Endothelial cell (in vitro differentiated cells): ENCODE measurements around the gene NLK. TPM values are rescaled to one million over a fixed set of nuclear protein-coding genes. Genes with fewer than 3 reads are reported as not detected.
"Not testable (repeated sequence)": the region's sequence is repeated elsewhere in the genome, so short reads cannot be mapped to it uniquely, and the experiment has no call there.

Source experiments
- DNase-seq: peaks from one replicate; pipeline ENCODE4 v3.0.0; 2021; ENCODE audit warnings: low spot score
- H3K27ac Mint-ChIP-seq: one replicate; pipeline ENCODE4 v1.8.0; 2021; ENCODE audit warnings: mixed read lengths, inconsistent platforms; ENCODE audit not compliant: unreplicated experiment
- H3K27me3 Mint-ChIP-seq: one replicate; pipeline ENCODE4 v1.8.0; 2021; ENCODE audit warnings: mild to moderate bottlenecking, moderate library complexity, mixed read lengths, inconsistent platforms; ENCODE audit not compliant: unreplicated experiment
- H3K36me3 Mint-ChIP-seq: one replicate; pipeline ENCODE4 v1.8.0; 2021; ENCODE audit warnings: mild to moderate bottlenecking, low read depth, mixed read lengths, inconsistent platforms; ENCODE audit not compliant: unreplicated experiment
- H3K4me1 Mint-ChIP-seq: one replicate; pipeline ENCODE4 v1.8.0; 2021; ENCODE audit warnings: mild to moderate bottlenecking, mixed read lengths, inconsistent platforms; ENCODE audit not compliant: unreplicated experiment
- H3K4me3 Mint-ChIP-seq: one replicate; pipeline ENCODE4 v1.8.0; 2021; ENCODE audit warnings: mild to moderate bottlenecking, mixed read lengths, inconsistent platforms; ENCODE audit not compliant: unreplicated experiment
- H3K9me3 Mint-ChIP-seq: one replicate; pipeline ENCODE4 v1.8.0; 2021; ENCODE audit warnings: mixed read lengths, inconsistent platforms; ENCODE audit not compliant: unreplicated experiment
- total RNA-seq: library from RNA; stranded (reverse); fragmentation: NEBNext Ultra II Directional; extraction: Animal tissue kit (Norgen Biotek cat#: 25700); gene quantifications from one replicate; pipeline ENCODE4 v1.2.1, GENCODE V29; 2021; ENCODE audit not compliant: unreplicated experiment
- TF ChIP-seq, protein P1 (sequence below): fragments of 200-600 bp; sonication (generic); IDR thresholded peaks from one replicate; pipeline ENCODE4 v1.5.0; 2021; ENCODE audit warnings: antibody characterized with exemption; ENCODE audit not compliant: unreplicated experiment

The NLK gene
- total RNA-seq, 1 donor from 2014 or later = 53.7 TPM

DNA sequence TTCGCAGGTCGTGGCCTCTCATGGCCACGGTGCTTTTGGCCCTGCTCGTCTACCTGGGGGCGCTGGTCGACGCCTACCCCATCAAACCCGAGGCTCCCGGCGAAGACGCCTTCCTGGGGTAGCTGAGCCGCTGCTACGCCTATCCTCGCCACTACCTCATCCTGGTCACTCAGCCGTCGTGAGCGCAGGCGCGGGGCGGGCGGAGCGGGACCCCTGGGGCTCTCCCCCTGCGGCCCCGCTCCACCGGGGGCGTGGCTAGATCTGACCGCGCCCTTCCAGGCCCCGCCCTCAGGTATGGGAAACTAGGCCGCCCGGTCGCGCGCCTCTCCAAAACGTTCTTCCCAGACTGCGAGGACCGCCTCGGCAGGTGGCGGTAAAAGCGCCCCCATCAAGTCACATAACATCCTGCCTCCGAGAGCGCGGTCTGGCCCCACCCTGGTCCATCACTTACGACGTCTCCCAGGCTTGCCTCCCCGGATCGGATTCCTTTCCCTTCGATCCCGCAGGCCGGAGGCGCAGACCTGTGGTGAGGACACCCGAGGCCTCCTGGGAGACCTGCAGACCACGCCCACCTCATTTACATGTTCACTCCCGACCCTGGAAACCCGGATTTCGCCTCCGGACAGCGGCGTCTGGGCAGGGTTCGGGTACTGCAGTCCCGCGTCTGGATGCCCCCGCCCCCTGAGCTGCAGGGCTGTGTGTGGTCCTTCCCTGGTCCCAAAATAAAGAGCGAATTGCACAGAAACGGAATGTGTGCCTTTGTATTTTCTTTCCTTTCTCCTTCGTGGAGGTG lies 185.0 kb downstream of the NLK start:
- Mint-ChIP-seq H3K27me3 (peaks cover 8% of the 10 kb centered on the region), H3K4me3 (peak overlapping the region; percentile 94), H3K4me1 (peaks cover 18% of the 10 kb centered on the region), H3K9me3 (no peaks in the 10 kb centered on the region), H3K36me3 (peaks cover 8% of the 10 kb centered on the region), H3K27ac (peak overlapping the region; percentile 74)
- TF ChIP-seq, protein P1, sequence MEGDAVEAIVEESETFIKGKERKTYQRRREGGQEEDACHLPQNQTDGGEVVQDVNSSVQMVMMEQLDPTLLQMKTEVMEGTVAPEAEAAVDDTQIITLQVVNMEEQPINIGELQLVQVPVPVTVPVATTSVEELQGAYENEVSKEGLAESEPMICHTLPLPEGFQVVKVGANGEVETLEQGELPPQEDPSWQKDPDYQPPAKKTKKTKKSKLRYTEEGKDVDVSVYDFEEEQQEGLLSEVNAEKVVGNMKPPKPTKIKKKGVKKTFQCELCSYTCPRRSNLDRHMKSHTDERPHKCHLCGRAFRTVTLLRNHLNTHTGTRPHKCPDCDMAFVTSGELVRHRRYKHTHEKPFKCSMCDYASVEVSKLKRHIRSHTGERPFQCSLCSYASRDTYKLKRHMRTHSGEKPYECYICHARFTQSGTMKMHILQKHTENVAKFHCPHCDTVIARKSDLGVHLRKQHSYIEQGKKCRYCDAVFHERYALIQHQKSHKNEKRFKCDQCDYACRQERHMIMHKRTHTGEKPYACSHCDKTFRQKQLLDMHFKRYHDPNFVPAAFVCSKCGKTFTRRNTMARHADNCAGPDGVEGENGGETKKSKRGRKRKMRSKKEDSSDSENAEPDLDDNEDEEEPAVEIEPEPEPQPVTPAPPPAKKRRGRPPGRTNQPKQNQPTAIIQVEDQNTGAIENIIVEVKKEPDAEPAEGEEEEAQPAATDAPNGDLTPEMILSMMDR = no peak
- peak; percentile 79 for DNase-seq

DNA sequence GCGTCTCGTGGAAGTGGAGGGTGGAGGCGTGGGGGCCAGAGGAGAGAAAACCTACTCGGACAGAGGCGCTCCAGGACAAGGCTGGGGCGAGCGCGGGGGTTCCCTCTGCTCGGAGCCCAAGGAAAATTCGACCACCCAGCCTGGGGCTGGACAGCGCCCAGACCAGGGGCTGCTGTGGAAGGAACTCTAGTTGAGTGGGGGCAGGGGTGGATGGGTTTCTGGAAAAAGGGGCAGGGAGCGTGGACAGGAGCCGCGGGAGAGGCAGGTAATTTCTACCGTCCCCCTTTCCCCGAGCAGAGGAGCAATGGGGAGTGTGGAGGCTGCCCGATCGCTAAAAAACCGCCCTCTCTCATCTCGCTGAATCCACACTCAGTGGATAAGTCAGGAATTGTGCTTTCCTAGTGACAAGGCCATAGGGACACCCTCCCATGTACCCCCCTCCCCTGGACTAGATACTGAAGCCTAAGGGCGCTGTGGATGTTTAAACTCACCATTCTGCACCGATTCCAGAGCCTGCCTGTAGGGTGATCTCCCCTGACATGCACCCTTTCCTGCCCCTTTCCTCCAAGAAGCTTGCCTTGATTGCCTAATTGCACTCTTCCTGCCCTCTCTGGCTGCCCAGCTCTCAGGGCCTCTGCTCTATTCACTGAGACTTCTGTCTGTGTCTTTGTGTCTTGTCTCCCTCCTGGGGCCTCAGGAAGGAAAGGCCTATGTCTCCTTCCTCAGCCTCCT lies 185.8 kb downstream of the NLK start:
- Mint-ChIP-seq H3K4me3 (peak overlapping the region; percentile 94), H3K27me3 (peaks cover 8% of the 10 kb centered on the region), H3K27ac (peak overlapping the region; percentile 84), H3K4me1 (peaks cover 18% of the 10 kb centered on the region), H3K9me3 (no peaks in the 10 kb centered on the region), H3K36me3 (peaks cover 5% of the 10 kb centered on the region)
- TF ChIP-seq, protein P1 = no peak
- DNase-seq = peak; percentile 27

GRCh38 chr17:28228986-28229729 lies 186.7 kb downstream of the NLK start:
- no peaks in the 10 kb centered on the region for H3K9me3 Mint-ChIP-seq
- no peak for DNase-seq
- TF ChIP-seq, protein P1 = no peak
- H3K27ac Mint-ChIP-seq = peak overlapping the region; percentile 32
- peaks cover 18% of the 10 kb centered on the region for H3K4me1 Mint-ChIP-seq
- H3K27me3 Mint-ChIP-seq = peaks cover 8% of the 10 kb centered on the region
- H3K4me3 Mint-ChIP-seq = peak overlapping the region; percentile 22
- H3K36me3 Mint-ChIP-seq = peaks cover 5% of the 10 kb centered on the region

- Mint-ChIP-seq H3K27me3 (peaks cover 8% of the 10 kb centered on the region), H3K27ac (no peak overlapping the region), H3K9me3 (no peaks in the 10 kb centered on the region), H3K36me3 (peaks cover 5% of the 10 kb centered on the region), H3K4me3 (no peak overlapping the region), H3K4me1 (peaks cover 18% of the 10 kb centered on the region)
- DNase-seq = no peak
- TF ChIP-seq, protein P1 = no peak
Measured at GRCh38 chr17:28230011-28230410, 187.5 kb downstream of the NLK start.

DNA sequence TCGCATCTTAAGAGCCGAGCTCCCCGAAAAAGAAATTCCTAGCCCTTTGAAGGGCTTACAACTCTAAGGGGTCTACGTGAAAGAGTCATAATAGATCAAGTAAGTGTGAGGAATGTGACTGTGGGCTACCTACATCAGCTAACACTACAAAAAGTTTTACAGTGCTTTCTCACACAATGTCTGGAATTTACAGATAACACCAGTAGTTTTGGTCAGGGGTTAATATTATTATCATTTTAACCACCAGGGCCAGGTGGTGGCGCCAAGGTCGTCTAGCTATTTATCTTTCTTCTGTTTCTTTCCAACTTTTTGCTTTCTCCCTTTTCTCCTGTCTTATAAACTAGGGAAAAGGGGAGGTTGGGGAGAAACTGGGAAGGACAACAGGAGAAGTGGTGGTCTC lies 188.1 kb downstream of the NLK start:
- H3K4me3 Mint-ChIP-seq, H3K36me3 Mint-ChIP-seq, DNase-seq, H3K27ac Mint-ChIP-seq, H3K27me3 Mint-ChIP-seq, H3K9me3 Mint-ChIP-seq: not testable (repeated sequence)
- H3K4me1 Mint-ChIP-seq = peaks cover 18% of the 10 kb centered on the region

DNA sequence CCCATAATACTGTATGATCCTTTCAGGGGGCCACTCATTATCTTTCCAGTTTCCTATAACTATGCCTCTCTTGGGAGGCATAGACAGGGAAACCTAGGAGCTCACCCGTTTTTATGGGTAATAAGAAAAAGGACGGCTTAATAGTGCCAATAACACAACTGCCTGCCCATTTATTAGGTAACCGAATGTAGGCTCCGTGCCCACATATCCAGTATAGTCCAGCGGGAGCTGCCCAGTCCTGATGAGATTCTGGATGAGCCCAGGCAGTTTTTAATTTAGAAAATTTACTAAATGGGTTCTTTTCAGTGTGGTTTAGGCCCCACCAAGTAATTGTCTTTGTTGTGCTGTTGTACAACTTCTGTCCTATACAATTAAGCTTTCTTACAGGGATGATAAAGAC lies 189.1 kb downstream of the NLK start:
- not testable (repeated sequence) for H3K27me3 Mint-ChIP-seq, H3K36me3 Mint-ChIP-seq, H3K27ac Mint-ChIP-seq, DNase-seq, H3K4me3 Mint-ChIP-seq, H3K9me3 Mint-ChIP-seq
- peaks cover 20% of the 10 kb centered on the region for H3K4me1 Mint-ChIP-seq
